Measurements from ENCODE around the gene C16orf95. TPM values are rescaled to one million over a fixed set of nuclear protein-coding genes. Genes with fewer than 3 reads are reported as not detected.

C16orf95 gene
- total and polyA plus RNA-seq, 2 donors (not counting 1 experiment from before 2014, with no cell fraction given): 1.5 to 2.5 TPM

GRCh38 chr16:87325423-87325858 lies 8.2 kb upstream of the C16orf95 start:
- Mint-ChIP-seq H3K4me1 (peaks cover 4% of the 10 kb centered on the region), H3K27ac (no peak overlapping the region), H3K27me3 (no peaks in the 10 kb centered on the region), H3K9me3 (ENCODE audit: insufficient read depth) (no peaks in the 10 kb centered on the region), H3K4me3 (no peak overlapping the region)
- Histone ChIP-seq H3K4me3 (ENCODE audit: control extremely low read depth in 1 of 5, extremely low read depth in 1 of 5, insufficient read depth in 1 of 5, low read depth in 2 of 5, low read length in 4 of 5) (no peak overlapping the region), H3K4me1 (ENCODE audit: control insufficient read depth in 2 of 2, insufficient read depth in 2 of 2, low read length in 2 of 2) (peaks cover 0 to 4% of the 10 kb centered on the region in 2 donors), H3K9me3 (ENCODE audit: control extremely low read depth in 1 of 3, control insufficient read depth in 2 of 3, insufficient read depth in 1 of 3, low read length in 2 of 3) (no peaks in the 10 kb centered on the region), H2AFZ (ENCODE audit: insufficient read depth, low read depth, low read length, poor library complexity, severe bottlenecking) (no peak overlapping the region), H4K20me1 (ENCODE audit: control insufficient read depth, insufficient read depth, low read length, poor library complexity, severe bottlenecking) (peaks cover 13% of the 10 kb centered on the region), H3K27me3 (replicated peaks in 1 of 4; ENCODE audit: control extremely low read depth in 1 of 4, control insufficient read depth in 3 of 4, insufficient read depth in 4 of 4, low read length in 3 of 4) (no peaks in the 10 kb centered on the region), H3K4me2 (replicated peaks; ENCODE audit: low read depth, low read length, poor library complexity, severe bottlenecking) (no peak overlapping the region), H3K27ac (ENCODE audit: low read length in 2 of 2) (no peak overlapping the region), H3K9ac (ENCODE audit: low read length) (no peak overlapping the region), H3K79me2 (ENCODE audit: control insufficient read depth, insufficient read depth, low read length) (peaks cover 5% of the 10 kb centered on the region), H3K36me3 (replicated peaks in 1 of 2; ENCODE audit: control extremely low read depth in 1 of 2, control insufficient read depth in 1 of 2, extremely low read depth in 1 of 2, insufficient read depth in 2 of 2, low read length in 1 of 2) (peaks cover 0 to 9% of the 10 kb centered on the region in 2 experiments)
- no peak for ATAC-seq (ENCODE audit: low read depth)
- intact Hi-C loops (cut with micrococcal nuclease): no loop called here
- TF ChIP-seq EZH2 (IDR thresholded peaks at IDR 0.05; ENCODE audit: borderline replicate concordance, insufficient read depth, low read depth, low read length, poor library complexity, severe bottlenecking) (no peak), CTCF (IDR thresholded peaks at IDR 0.05) (no peak)
- WGBS (ENCODE audit: insufficient coverage): 29% methylated on average over 10 of the region's 15 CpGs
- ChIA-PET POLR2A (no interaction called here), CTCF (interaction anchor here (0.8 to 3.1 kb wide), 6 partner anchors 10 to 311 kb away, joined by 3 to 16 read pairs (median 7); partner anchors contain the start of gene FBXO31)
- DNase-seq: no peak

- TF ChIP-seq EZH2 (IDR thresholded peaks at IDR 0.05; ENCODE audit: borderline replicate concordance, insufficient read depth, low read depth, low read length, poor library complexity, severe bottlenecking) (no peak), CTCF (IDR thresholded peaks at IDR 0.05) (peak; percentile 88)
- POLR2A ChIA-PET: no interaction called here
Observed at GRCh38 chr16:87324411-87325275, 7.5 kb upstream of the C16orf95 start.

More at GRCh38 chr16:87324411-87325275, 7.5 kb upstream of the C16orf95 start:
- peaks cover 0 to 4% of the 10 kb centered on the region in 2 donors for H3K4me1 ChIP-seq (ENCODE audit: control insufficient read depth in 2 of 2, insufficient read depth in 2 of 2, low read length in 2 of 2)
- CTCF ChIA-PET: interaction anchor here (0.8 to 3.1 kb wide), 8 partner anchors 10 to 311 kb away, joined by 3 to 16 read pairs (median 7); partner anchors contain the start of gene FBXO31
- no peak overlapping the region for H3K27ac ChIP-seq (ENCODE audit: low read length in 2 of 2)
- peak overlapping the region; percentile 32 for H3K4me2 ChIP-seq (replicated peaks; ENCODE audit: low read depth, low read length, poor library complexity, severe bottlenecking)
- DNase-seq (peak; percentile 69), ATAC-seq (ENCODE audit: low read depth) (peak; percentile 94)
- peaks cover 0 to 7% of the 10 kb centered on the region in 2 experiments for H3K36me3 ChIP-seq (replicated peaks in 1 of 2; ENCODE audit: control extremely low read depth in 1 of 2, control insufficient read depth in 1 of 2, extremely low read depth in 1 of 2, insufficient read depth in 2 of 2, low read length in 1 of 2)
- H3K27ac Mint-ChIP-seq: no peak overlapping the region
- H3K27me3 ChIP-seq (replicated peaks in 1 of 4; ENCODE audit: control extremely low read depth in 1 of 4, control insufficient read depth in 3 of 4, insufficient read depth in 4 of 4, low read length in 3 of 4): no peaks in the 10 kb centered on the region
- intact Hi-C loops (cut with micrococcal nuclease): loop anchor here (1.0 kb wide), 1 partner anchor 70 kb away; no protein-coding TSS in a partner anchor
- no peak overlapping the region for H3K9ac ChIP-seq (ENCODE audit: low read length)
- 65% methylated on average over 25 of the region's 28 CpGs for WGBS (ENCODE audit: insufficient coverage)
- no peaks in the 10 kb centered on the region for H3K9me3 ChIP-seq (ENCODE audit: control extremely low read depth in 1 of 3, control insufficient read depth in 2 of 3, insufficient read depth in 1 of 3, low read length in 2 of 3)
- H3K79me2 ChIP-seq (ENCODE audit: control insufficient read depth, insufficient read depth, low read length): peaks cover 5% of the 10 kb centered on the region
- no peaks in the 10 kb centered on the region for H3K27me3 Mint-ChIP-seq
- no peak overlapping the region for H2AFZ ChIP-seq (ENCODE audit: insufficient read depth, low read depth, low read length, poor library complexity, severe bottlenecking)
- H3K4me3 Mint-ChIP-seq: no peak overlapping the region
- no peaks in the 10 kb centered on the region for H3K9me3 Mint-ChIP-seq (ENCODE audit: insufficient read depth)
- peaks cover 13% of the 10 kb centered on the region for H4K20me1 ChIP-seq (ENCODE audit: control insufficient read depth, insufficient read depth, low read length, poor library complexity, severe bottlenecking)
- no peak overlapping the region for H3K4me3 ChIP-seq (ENCODE audit: control extremely low read depth in 1 of 5, extremely low read depth in 1 of 5, insufficient read depth in 1 of 5, low read depth in 2 of 5, low read length in 4 of 5)
- peaks cover 4% of the 10 kb centered on the region for H3K4me1 Mint-ChIP-seq

All from B cell (primary cell).